ENCODE data around the gene MYL12A.
"Not testable (repeated sequence)": the region's sequence is repeated elsewhere in the genome, so short reads cannot be mapped to it uniquely, and the experiment has no call there.

DNA sequence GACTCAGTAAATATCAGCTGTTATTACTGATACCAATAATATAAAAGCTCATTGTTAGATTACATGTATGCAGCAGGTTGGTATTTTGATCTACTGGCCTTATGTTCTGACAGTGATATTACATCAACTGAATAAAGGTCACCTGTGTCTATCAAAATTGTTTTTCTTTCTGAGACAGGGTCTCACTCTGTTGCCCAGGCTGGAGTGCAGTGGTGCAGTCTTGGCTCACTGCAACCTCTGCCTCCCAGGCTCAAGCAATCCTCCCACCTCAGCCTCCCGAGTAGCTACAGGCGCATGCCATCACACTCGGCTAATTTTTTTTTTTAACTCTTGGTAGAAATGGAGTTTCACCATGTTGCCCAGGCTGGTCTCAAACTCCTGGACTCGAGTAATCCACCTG lies 26.7 kb upstream of the MYL12A start:
- TF ChIP-seq CTCF, POLR2AphosphoS5, POLR2A, EP300 (IDR thresholded peaks at IDR 0.05): not testable (repeated sequence)
